Adrenal gland (tissue), 12 donors: ENCODE results near the gene ELF1. TPM values are rescaled to one million over a fixed set of nuclear protein-coding genes. Genes with fewer than 3 reads are reported as not detected.

Source experiments
- DNase-seq, 7 donors: peaks; one replicate each; pipeline ENCODE4 v3.0.0-alpha.2; 2019 to 2020
- H3K27ac ChIP-seq, 5 donors: fragments of 200-600 bp; sonication (generic) in 4 of 5; 1 replicate in 3 of 5; 2 replicates in 2 of 5; pipeline versions ENCODE4 v1.5.1 to v1.8.0; 2016 to 2020; ENCODE audit warnings: mild to moderate bottlenecking in 1 of 5
- H3K27me3 ChIP-seq: fragments of 200-600 bp; 2 replicates; pipeline ENCODE4 v1.8.0; 2021
- H3K36me3 ChIP-seq, 2 donors: fragments of 200-600 bp; replicated peaks in 1 of 2; 1 replicate in 1 of 2; 2 replicates in 1 of 2; pipeline versions ENCODE4 v1.5.1 to v1.8.0; 2018 to 2022
- H3K4me1 ChIP-seq, 2 donors: fragments of 200-600 bp; replicated peaks in 1 of 2; 1 replicate in 1 of 2; 2 replicates in 1 of 2; pipeline versions ENCODE4 v1.5.1 to v1.8.0; 2018 to 2021
- H3K4me3 ChIP-seq, 4 donors: fragments of 200-600 bp; sonication (generic) in 3 of 4; one replicate each; pipeline ENCODE4 v1.5.1; 2016 to 2018
- H3K9me3 ChIP-seq, 3 donors: fragments of 200-600 bp; sonication (generic) in 1 of 3; replicated peaks in 1 of 3; 1 replicate in 2 of 3; 2 replicates in 1 of 3; pipeline versions ENCODE4 v1.5.1 to v1.8.0; 2016 to 2021
- CTCF ChIP-seq, 6 experiments: fragments of 450-650 bp in 4 of 6; fragments of 200-600 bp in 2 of 6; sonication (generic) in 1 of 6; IDR thresholded peaks; 1 replicate in 5 of 6; 2 replicates in 1 of 6; pipeline versions ENCODE4 v1.5.1 to v1.8.0; 2016 to 2021; ENCODE audit warnings: antibody characterized with exemption in 6 of 6, mild to moderate bottlenecking in 2 of 6, moderate library complexity in 1 of 6
- POLR2A ChIP-seq, 2 donors: fragments of 450-650 bp; IDR thresholded peaks; one replicate each; pipeline ENCODE4 v1.6.1; 2017; ENCODE audit warnings: antibody characterized with exemption in 2 of 2, mild to moderate bottlenecking in 2 of 2, moderate library complexity in 1 of 2
- WGBS, 4 donors: extraction: QIAGEN DNeasy Blood & Tissue Kit in 2 of 4; methylation state at CpG; one replicate each; pipeline versions ENCODE4 v1.1.5 to v1.1.7; 2013 to 2017; 5-methylcytosine and 5-hydroxymethylcytosine counted together
- intact Hi-C, 2 donors: fragments of 100-400 bp; cut with DNase I; formaldehyde crosslinking; loops; one replicate each; pipeline versions ENCODE4 v1.14.1 to v1.15.0; 2022 to 2023
- polyA plus RNA-seq, 3 donors: library from polyadenylated mRNA; stranded (reverse); fragments of 200-250 nt in 2 of 3; fragments of 350-450 nt in 1 of 3; fragmentation: Illumina TruSeq in 1 of 3; extraction: RNeasy Lipid Tissue Mini Kit (QIAGEN cat#74804) in 1 of 3; gene quantifications; one replicate each; pipeline ENCODE4 v1.2.3, GENCODE V29; 2013 to 2014
- total RNA-seq, 9 donors: library from RNA; depleted of rRNA in 4 of 9; stranded (reverse); fragments of >200 nt in 4 of 9; fragments of 120-200 nt in 1 of 9; fragmentation: NEBNext Ultra II Directional in 1 of 9; extraction: Animal tissue kit (Norgen Biotek cat#: 25700) in 1 of 9; gene quantifications; one replicate each; pipeline versions ENCODE4 v1.1.0 to v1.2.4, GENCODE V29; 2013 to 2023
- donor health status: healthy with polysubstance abuse.
- donor health status: Bipolar disorder and iron deficiency.
- donor health status: DM: yes; HTN: yes; CAD: no.
- donor health status: DM: no; HTN: no; CAD: no.
- donor health status: DM: no; HTN: no; CAD: no.
- donor health status: DM: yes; HTN: yes; CAD: no.

ELF1 gene
- total and polyA plus RNA-seq, 12 donors = 6.3 to 64.3 (median 51.7) TPM

- no peak overlapping the region for H3K4me3 ChIP-seq
- intact Hi-C loops = no loop called here
- TF ChIP-seq CTCF (IDR thresholded peaks at IDR 0.05) (no peak), POLR2A (IDR thresholded peaks at IDR 0.05) (no peak)
- peak in 1 of 7 donors; percentile 21 for DNase-seq
- 46 to 60% (median 54%) methylated on average over 2 of the region's 2 CpGs for WGBS, 4 donors
- peaks cover 8 to 69% of the 10 kb centered on the region in 2 donors for H3K4me1 ChIP-seq
- no peak overlapping the region for H3K27ac ChIP-seq
- no peaks in the 10 kb centered on the region for H3K9me3 ChIP-seq
- no peaks in the 10 kb centered on the region for H3K36me3 ChIP-seq
- H3K27me3 ChIP-seq = no peaks in the 10 kb centered on the region
Measured at GRCh38 chr13:40968416-40969000, 50.6 kb downstream of the ELF1 start.

- Histone ChIP-seq H3K9me3 (no peaks in the 10 kb centered on the region), H3K27me3 (no peaks in the 10 kb centered on the region), H3K4me1 (peaks cover 8 to 68% of the 10 kb centered on the region in 2 donors), H3K27ac (no peak overlapping the region), H3K4me3 (no peak overlapping the region), H3K36me3 (no peaks in the 10 kb centered on the region)
- TF ChIP-seq CTCF (IDR thresholded peaks at IDR 0.05) (no peak), POLR2A (IDR thresholded peaks at IDR 0.05) (no peak)
- intact Hi-C loops = no loop called here
- WGBS, 4 donors = 57 to 87% (median 72%) methylated on average over 3 of the region's 3 CpGs
- no peak for DNase-seq
Measured at GRCh38 chr13:40966298-40966697, 52.8 kb downstream of the ELF1 start.

- H3K4me1 ChIP-seq = peaks cover 8 to 51% of the 10 kb centered on the region in 2 donors
- H3K36me3 ChIP-seq = no peaks in the 10 kb centered on the region
- H3K27ac ChIP-seq = no peak overlapping the region
- intact Hi-C loops = no loop called here
- no peak for DNase-seq
- H3K9me3 ChIP-seq = no peaks in the 10 kb centered on the region
- H3K27me3 ChIP-seq = no peaks in the 10 kb centered on the region
- no peak overlapping the region for H3K4me3 ChIP-seq
- TF ChIP-seq POLR2A (IDR thresholded peaks at IDR 0.05) (no peak), CTCF (IDR thresholded peaks at IDR 0.05) (no peak)
- 92 to 100% (median 100%) methylated on average over 1 of the region's 1 CpG for WGBS, 4 donors
Measured at GRCh38 chr13:40963927-40964326, 55.2 kb downstream of the ELF1 start.

- Histone ChIP-seq H3K4me3 (no peak overlapping the region), H3K27ac (no peak overlapping the region), H3K4me1 (peaks cover 3 to 31% of the 10 kb centered on the region in 2 donors), H3K36me3 (peaks cover 0 to 9% of the 10 kb centered on the region in 2 donors), H3K27me3 (no peaks in the 10 kb centered on the region), H3K9me3 (no peaks in the 10 kb centered on the region)
- intact Hi-C loops = no loop called here
- TF ChIP-seq CTCF (IDR thresholded peaks at IDR 0.05) = no peak
- TF ChIP-seq POLR2A (IDR thresholded peaks at IDR 0.05) = no peak
- DNase-seq = no peak
- 78 to 93% (median 84%) methylated on average over 1 of the region's 1 CpG for WGBS, 4 donors
Measured at GRCh38 chr13:40961826-40962225, 57.3 kb downstream of the ELF1 start.
